Neutrophil (primary cell): Measurements from ENCODE around the gene FHOD3.

Experiments
- H3K27ac ChIP-seq: fragments of 200-600 bp; sonication (generic); 2 replicates; pipeline ENCODE4 v1.5.1; 2016; ENCODE audit warnings: mild to moderate bottlenecking, moderate library complexity
- H3K27me3 ChIP-seq: fragments of 200-600 bp; sonication (generic); 2 replicates; pipeline ENCODE4 v1.6.0; 2016; ENCODE audit warnings: mild to moderate bottlenecking
- H3K36me3 ChIP-seq: fragments of 200-600 bp; sonication (generic); 2 replicates; pipeline ENCODE4 v1.5.1; 2017
- H3K4me1 ChIP-seq, 2 experiments: fragments of 200-600 bp in 1 of 2; sonication (generic) in 1 of 2; 1 replicate in 1 of 2; 2 replicates in 1 of 2; pipeline versions ENCODE4 v1.5.1 to v1.6.1; 2013 to 2016; ENCODE audit warnings: low read depth in 1 of 2, low read length in 1 of 2, mild to moderate bottlenecking in 1 of 2, moderate library complexity in 1 of 2; ENCODE audit not compliant: control insufficient read depth in 1 of 2, insufficient read depth in 1 of 2
- H3K4me3 ChIP-seq, 2 experiments: fragments of 200-600 bp in 1 of 2; sonication (generic) in 1 of 2; 1 replicate in 1 of 2; 2 replicates in 1 of 2; pipeline ENCODE4 v1.5.1; 2013 to 2016; ENCODE audit warnings: low read depth in 1 of 2, low read length in 1 of 2, mild to moderate bottlenecking in 1 of 2, moderate library complexity in 1 of 2
- H3K9me3 ChIP-seq: fragments of 200-600 bp; sonication (generic); 2 replicates; pipeline ENCODE4 v1.5.1; 2016
- TF ChIP-seq, protein P1 (sequence below): fragments of 200-600 bp; sonication (generic); IDR thresholded peaks from 2 replicates; pipeline ENCODE4 v1.5.1; 2016; ENCODE audit warnings: antibody characterized with exemption

The FHOD3 gene

DNA sequence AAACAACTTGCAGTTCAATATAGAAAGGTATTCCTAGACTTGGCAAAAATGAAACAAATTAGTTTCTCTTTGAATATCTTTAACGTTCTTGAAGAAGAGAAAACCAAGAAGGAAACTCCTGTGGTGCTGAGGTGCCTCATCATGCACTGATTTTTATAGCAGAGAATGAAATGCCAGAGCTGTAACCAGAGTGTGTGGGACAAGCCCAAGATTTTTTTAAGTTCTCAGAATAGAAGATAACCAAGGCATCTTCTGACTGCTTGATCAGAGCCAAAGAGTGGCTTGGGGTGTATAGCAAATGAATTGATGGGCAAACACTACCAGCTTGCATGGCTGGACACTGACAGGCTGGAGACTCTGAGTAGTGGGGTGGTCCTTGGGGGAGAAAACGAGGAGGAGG, 7.9 kb downstream of the FHOD3 start:
- no peak overlapping the region for H3K4me3 ChIP-seq
- TF ChIP-seq, protein P1, sequence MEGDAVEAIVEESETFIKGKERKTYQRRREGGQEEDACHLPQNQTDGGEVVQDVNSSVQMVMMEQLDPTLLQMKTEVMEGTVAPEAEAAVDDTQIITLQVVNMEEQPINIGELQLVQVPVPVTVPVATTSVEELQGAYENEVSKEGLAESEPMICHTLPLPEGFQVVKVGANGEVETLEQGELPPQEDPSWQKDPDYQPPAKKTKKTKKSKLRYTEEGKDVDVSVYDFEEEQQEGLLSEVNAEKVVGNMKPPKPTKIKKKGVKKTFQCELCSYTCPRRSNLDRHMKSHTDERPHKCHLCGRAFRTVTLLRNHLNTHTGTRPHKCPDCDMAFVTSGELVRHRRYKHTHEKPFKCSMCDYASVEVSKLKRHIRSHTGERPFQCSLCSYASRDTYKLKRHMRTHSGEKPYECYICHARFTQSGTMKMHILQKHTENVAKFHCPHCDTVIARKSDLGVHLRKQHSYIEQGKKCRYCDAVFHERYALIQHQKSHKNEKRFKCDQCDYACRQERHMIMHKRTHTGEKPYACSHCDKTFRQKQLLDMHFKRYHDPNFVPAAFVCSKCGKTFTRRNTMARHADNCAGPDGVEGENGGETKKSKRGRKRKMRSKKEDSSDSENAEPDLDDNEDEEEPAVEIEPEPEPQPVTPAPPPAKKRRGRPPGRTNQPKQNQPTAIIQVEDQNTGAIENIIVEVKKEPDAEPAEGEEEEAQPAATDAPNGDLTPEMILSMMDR, result no peak
- peaks cover 89% of the 10 kb centered on the region for H3K27me3 ChIP-seq
- no peaks in the 10 kb centered on the region for H3K9me3 ChIP-seq
- H3K4me1 ChIP-seq, result no peaks in the 10 kb centered on the region
- H3K27ac ChIP-seq, result no peak overlapping the region
- no peaks in the 10 kb centered on the region for H3K36me3 ChIP-seq

DNA sequence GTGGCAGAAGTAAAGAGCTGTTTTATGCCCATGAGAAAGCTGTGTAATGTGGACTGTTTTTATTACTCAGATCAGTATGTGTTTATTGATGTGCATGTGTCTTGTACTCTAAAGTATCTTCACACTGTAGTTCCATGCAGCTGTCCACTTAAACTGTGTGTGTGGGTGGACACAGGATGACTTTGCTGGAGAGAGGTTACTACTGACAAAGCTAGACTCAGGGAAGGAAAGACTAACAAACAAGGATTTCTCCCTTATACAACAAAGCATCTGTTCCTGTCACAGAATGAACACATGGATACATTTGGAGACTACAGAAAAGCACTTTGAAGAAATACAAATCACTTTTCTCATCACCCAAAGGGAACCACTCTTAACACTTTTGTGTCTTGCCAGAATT, 10.0 kb downstream of the FHOD3 start:
- no peaks in the 10 kb centered on the region for H3K4me1 ChIP-seq
- peaks cover 74% of the 10 kb centered on the region for H3K27me3 ChIP-seq
- no peak overlapping the region for H3K27ac ChIP-seq
- no peak overlapping the region for H3K4me3 ChIP-seq
- no peaks in the 10 kb centered on the region for H3K36me3 ChIP-seq
- H3K9me3 ChIP-seq, result no peaks in the 10 kb centered on the region
- TF ChIP-seq, protein P1, result no peak

DNA sequence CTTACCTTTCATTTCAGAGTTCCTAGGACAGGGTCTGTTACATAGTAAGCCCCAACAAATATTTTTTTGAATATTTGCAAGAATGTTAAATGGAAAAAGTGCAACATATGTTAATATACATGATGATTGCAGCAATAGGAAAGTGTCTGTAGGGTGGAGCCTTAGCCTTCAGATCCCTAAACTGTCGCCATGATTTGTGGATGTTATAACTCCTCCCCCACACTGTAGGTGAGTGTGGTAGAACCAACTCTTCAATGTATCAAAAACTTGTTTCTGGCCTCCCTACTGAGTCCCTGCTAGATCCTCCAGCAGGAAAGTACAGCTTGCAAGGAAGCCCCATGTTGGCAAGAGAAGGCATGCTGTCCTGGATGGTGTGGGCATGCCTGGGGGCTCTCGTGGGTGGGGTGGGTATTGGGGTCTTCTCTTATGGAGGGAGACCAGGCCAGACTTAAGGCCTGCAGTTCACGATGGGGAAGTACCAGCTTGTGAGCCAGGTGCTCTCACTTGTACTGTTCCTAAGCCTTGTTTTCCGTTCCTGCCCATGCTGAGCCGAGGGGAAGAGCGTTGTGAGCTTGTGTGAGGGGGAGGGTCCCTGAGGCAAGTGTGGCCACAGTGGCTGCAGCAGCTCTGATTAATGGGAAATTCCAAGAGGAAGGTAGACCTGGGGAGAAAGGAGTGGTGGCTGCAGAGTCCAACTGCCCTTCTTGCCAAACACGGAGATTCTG, 11.4 kb downstream of the FHOD3 start:
- TF ChIP-seq, protein P1, result no peak
- Histone ChIP-seq H3K4me3 (no peak overlapping the region), H3K27ac (no peak overlapping the region), H3K4me1 (no peaks in the 10 kb centered on the region), H3K9me3 (no peaks in the 10 kb centered on the region), H3K27me3 (peaks cover 60% of the 10 kb centered on the region), H3K36me3 (no peaks in the 10 kb centered on the region)

DNA sequence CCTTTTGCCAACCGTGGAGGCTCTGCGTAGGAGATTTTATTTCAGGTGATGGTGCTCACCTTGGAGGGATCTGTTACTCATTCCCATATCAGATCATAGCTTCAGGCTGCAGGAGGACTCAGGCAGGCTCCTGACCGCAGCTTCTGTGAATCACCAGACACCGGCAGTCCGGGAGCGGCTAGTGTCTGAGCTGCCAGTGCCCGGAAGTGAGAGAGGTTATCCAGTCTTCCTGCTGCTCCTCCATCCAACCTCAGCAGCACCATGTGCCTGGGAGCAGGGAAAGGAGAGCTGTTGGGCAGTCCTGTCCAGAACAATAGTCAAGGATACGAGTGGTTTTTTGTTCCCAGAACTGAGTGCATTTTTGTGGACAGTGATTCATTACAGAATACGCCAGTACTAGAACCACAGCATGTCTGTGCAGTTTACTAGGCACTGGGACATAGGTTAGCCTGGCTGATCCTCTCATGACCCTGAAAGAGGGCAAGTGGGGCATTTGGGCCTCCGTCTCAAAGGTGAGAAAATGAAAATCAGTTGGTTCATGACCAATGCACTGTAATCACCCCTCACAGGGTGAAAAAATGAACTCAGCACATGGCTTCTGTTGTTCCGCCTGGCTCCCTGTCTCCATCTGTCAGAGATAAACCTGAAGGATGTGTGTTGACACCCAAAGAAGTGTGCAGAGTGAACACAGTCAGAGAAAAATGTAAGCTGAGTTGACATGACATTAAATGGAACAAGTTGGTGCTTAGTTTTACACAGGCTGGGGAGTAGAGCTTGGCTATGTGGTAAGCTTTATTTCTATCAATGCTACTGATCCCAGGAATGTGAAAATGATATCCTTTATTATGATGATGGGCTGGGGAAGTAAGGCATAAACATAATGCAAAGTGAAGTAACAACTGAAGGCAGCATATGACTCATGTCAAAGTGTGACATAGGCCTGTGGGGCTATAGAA, 12.2 kb downstream of the FHOD3 start:
- Histone ChIP-seq H3K4me3 (no peak overlapping the region), H3K4me1 (no peaks in the 10 kb centered on the region), H3K9me3 (no peaks in the 10 kb centered on the region), H3K27ac (no peak overlapping the region), H3K27me3 (peaks cover 52% of the 10 kb centered on the region), H3K36me3 (no peaks in the 10 kb centered on the region)
- TF ChIP-seq, protein P1, result no peak

DNA sequence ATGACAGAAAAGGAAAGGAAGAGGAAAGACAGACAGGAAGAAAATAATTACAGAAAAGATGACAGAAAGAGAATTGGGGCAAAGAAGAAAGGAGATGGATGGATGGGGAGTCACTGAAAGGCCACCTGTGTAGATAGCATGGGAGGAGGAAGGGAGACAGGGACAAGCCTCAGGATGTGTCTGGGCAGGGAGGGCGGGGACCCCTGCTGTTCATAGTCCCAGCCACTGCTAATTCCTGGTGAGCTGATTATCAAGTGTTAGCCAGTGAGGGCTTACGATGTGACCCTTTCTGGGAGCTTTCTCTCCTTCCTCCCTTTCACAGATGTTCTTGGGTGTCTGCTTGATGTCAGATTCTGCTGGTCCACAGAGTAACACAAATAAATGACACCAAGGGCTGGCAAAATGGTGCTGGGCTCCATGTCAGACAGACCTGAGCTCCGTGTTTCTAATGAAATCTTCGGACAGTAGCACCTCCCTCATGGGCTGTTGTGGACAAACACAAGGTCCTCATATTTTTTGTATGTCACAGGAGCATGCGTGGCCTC, 13.6 kb downstream of the FHOD3 start:
- Histone ChIP-seq H3K4me3 (no peak overlapping the region), H3K36me3 (no peaks in the 10 kb centered on the region), H3K27ac (no peak overlapping the region), H3K9me3 (no peaks in the 10 kb centered on the region), H3K27me3 (peaks cover 39% of the 10 kb centered on the region), H3K4me1 (no peaks in the 10 kb centered on the region)
- TF ChIP-seq, protein P1, result no peak
